ENCODE measurements around the gene ADTRP.

Gene ADTRP

DNA sequence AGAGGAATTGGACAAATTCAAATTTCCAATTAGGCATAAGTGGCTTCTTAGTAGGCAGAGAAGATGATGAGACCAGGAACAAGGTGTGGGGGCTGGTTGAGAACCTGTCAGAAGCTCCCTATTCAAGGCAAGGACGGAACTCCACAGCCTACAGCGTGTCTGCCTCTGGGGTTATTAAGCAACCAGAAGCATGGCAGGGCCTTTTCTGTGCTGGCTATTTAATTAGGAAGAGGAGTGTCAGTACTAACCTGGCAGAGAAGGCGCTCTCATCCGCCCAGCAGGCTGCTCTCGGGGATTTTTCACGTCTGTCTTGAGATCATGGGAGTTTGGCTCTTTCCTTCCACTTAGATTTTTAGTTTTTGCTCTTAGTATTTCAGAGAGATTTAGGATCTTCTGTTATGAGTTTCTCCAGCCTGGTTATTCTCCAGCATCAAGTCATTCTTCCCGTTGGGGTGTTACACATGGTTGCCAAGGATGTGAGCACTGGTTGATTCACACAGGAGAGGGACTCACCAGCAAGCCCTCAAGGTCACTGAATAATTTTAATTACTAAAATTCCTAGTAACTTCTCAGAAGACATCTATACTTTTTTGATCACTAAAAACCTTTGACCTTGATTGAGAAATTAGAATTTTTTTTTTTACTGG, 23.9 kb downstream of the ADTRP start:
- DNase-seq = no peak

DNA sequence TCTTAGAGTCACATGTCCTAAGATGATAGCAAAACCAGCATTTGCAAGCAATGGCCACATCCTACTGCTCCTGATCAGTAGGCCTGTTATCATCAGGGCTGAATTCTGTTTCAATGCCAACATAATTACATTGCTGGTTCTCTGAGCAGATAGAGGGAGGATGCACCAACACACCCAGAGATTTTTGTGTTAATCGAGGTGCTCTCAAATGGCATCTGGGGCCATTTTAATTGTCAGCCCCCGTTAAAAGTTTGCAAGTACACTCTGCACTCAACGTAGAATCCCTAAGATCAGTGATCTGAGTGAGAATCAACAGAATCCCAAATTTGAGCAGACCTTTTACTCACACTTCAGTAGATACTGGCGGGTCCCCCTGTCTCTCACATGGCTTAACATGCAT, 24.8 kb downstream of the ADTRP start:
- DNase-seq = no peak

DNA sequence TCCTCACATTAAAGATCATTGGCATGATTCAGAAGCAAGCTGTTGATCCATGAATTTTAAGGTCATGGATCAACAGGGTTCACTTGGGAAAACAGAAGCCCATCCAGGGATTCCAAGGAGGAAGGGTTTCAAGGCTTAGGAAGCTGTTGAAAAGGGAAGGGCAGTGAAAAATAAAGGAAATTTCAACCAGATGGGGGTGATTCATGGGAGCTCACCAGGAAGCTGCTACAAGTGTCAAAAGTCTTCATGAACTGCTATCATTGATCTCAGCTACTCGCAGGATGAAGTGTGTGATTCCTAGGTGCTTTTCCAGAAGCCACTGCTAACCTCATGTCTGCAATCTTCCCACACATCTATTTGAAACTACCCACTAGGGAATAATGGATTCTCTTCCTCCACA, 26.2 kb downstream of the ADTRP start:
- DNase-seq = no peak

DNA sequence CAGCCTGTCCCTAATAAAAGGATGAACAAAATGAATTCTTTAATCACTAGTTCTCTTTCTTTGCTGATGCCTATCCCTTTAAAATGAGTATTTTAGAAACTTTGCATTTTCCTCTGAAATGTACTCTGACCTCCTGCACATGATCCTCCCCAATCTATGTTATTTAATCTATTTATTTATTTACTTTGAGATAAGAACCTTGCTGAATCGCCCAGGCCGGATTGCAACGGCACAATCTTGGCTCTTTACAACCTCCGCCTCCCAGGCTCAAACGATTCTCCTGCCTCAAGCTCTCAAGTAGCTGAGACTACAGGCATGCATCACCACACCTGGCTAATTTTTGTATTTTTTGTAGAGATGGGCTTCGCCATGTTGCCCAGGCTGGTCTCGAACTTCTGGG, 27.9 kb downstream of the ADTRP start:
- no peak for DNase-seq

DNA sequence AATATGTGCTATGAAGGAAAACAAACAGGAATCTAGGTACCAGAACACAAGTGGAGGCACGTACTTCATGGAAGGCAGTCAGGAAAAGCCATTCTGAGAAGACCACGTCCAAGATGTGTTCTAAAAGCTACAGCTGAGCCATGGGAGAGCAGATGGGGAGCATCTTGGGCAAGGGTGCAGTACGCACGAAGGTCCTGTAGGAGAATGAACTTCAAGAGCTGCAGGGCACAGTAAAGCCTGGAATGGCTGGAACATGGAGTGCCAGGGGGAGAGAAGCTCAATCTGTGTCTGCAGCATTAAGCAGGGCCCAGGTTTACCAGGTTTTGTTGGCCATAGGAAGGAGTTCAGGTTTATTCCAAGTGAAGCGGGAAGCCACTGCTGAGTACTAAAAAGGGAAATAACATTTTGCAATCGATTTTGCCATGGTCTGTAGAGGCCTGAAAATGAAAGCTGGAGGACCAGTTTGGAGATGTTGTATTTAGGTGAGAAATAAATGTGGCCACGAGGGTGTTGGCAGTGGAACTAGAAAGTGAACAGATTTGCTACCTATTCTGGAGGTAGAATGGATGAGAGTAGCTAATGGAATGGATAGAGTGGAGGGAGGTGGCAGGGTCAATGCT, 29.9 kb downstream of the ADTRP start:
- DNase-seq = no peak

DNA sequence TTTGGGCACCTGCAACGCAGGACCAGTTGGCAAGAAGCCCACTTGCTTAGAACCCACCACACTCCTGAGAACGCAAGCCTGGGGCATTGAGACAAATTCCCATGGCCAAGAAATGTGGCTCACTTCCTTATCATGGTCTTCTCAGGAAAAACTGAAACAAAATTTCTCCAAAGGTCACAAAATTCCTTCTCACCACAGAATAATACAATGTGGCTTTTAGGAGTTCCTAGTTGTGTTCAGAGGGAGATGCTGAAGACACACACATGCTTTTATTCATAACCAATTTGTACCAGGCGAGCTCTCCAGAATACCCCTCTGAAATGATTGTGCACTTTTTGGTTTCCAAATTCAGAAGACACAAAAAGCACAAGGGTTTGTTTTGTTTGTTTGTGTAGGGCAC, 31.6 kb downstream of the ADTRP start:
- DNase-seq = no peak

DNA sequence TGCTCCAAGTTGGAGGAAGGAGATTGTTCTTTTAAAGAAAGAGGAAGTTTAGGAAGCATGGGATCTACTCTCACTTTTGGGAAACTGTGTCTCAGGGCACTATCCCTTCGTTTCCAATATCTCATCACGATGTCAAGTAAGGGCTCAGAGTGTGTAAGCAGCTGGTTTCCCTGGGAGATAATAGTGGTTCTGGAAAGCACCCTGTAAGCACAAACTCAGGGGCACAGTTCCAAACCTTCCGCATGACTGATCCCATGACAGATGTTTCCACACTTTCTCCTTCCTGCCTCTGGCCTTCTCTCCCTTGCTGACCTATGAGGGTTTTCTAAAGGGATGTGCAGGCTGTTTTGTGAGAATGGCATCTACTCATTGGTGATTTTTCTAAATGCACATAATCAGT, 33.9 kb downstream of the ADTRP start:
- DNase-seq = no peak

DNA sequence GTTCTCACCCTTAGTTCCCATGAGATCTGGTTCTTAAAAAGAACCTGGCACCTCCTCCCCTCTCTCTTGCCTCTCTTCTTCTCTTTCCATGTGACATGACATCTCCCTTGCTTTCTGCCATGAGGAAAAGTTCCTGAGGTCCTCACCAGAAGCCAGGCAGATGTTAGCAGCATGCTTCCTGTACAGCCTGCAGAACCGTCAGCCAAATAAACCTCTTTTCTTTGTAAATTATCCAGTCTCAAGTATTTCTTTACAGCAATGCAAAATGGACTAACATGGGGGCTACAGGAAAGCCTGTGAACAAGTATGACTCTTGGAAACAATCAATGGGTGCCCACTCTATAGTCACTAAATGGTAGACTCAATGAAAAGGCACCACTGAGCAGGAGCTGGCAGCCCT, 34.5 kb downstream of the ADTRP start:
- DNase-seq = no peak

DNA sequence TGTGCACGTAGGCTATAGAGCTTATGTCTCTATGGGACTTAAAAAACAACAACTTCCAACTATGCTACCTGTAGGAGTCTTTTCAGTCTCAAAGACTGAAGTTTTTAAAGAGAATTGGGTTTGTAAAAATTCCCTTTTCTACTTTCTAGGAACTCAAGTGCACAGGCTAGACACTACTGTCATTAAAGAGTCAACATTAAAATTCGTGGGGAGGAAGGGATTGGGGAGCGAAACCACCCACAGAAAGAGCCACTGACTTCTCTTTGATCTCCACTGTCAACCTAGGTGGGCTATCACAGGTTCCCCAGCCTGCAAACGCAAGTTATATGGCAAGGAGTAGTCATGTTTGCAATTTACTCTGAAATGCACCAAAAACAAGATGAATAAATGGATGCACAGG, 37.7 kb downstream of the ADTRP start:
- no peak for DNase-seq

DNA sequence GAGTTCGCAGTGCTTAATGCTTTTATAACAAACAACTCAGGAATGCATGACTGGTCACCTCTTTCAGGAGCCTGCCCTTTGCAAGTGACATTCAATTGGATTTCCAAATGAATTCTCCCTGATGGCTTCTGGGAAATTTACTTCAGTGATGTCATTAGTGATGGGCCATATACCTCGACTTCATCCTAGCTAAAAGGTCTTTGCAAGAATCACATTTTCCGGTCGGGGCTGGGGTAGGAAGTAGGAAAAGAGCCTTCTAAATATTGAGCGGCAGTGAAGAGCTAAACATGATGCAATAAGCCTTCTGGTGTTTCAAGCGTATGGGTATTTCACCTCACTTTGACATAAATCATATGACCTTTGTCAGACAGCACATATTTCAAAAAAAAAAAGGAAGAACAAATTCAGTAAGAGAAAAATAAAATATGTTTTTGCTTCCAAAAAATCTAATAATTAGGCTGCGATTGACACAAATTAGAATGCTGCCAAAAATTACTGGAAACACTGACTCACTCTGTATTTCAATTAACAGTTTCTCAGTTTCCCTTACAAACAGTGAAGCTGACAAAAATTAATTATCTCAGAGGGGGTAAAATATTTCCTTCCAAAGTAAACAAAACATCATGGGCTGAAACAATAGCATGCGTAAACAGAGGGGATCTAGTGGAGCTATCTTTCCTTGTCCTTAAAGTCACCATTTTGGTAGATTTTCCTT, 39.8 kb downstream of the ADTRP start:
- no peak for DNase-seq

DNA sequence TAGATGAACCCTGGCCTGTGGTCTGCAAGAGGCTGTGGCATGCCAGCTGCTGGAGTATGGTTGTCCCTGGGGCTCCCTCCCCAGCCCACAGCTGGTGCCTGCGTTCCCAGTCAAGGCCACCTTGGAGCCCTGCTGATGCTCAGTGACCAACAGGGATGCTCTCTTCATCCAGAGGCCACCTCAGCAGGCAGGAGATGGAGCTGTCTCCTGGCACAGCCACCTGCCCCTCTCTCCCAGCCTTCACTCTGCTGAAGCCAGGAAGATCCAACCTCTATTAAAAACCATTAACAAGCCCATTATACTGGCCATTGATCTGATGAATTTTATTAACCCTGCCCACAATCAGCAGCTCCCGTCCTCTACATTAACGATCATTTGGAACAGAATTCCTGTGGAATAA, 40.4 kb downstream of the ADTRP start:
- no peak for DNase-seq

DNA sequence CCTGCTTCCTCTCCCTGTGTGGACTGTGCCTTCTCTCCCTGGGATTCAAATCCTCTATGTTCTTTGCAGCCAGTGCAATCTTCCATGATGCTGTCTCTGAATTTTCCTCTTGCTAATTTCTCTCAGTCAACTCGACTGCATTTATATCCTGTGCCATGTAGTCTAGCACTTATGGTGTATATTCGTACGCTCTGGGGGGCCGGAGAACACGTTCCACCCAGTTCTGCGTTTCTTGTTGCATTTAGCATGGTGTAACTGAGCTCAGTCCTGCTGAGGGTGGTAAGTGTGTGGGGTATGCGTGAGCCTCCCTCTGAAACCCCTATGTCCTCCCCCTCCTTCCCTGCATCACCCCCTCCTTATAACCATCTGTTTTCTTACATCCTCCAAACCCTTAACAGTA, 42.0 kb downstream of the ADTRP start:
- no peak for DNase-seq

DNA sequence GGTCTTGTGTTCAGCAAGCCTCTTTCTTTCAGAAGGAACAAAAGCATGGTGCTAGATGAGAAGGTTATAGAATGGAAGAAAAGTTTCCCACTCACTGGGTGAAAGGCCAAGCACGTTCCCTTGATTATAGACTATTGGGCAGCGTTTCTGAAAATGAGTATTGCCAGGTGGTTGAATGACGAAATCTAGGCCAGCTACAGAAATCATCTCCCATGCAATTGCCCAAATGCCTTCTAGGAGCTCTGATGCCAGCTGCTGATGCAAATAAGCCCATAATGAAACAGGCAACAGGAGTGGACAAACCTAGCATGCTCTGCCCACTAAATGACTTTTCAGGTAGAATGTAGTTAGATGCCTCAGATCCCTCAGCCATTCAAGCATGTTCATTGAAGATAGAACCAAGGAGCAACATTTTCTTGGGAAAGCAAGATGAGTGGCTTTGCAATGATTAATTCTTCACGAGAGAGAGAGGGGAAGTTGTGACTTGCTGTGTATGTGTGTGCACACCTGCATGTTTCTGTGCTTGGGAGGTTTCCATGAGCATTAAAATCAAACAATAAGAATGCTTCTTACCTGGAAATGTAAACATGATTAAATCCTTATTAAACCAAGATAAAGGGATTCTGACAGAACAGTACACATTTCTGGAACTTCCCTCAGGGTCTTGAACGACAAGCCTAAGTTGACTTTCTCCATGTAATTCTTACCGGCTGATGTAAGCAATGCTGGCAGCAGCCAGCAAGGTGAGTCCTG, 43.6 kb downstream of the ADTRP start:
- no peak for DNase-seq

DNA sequence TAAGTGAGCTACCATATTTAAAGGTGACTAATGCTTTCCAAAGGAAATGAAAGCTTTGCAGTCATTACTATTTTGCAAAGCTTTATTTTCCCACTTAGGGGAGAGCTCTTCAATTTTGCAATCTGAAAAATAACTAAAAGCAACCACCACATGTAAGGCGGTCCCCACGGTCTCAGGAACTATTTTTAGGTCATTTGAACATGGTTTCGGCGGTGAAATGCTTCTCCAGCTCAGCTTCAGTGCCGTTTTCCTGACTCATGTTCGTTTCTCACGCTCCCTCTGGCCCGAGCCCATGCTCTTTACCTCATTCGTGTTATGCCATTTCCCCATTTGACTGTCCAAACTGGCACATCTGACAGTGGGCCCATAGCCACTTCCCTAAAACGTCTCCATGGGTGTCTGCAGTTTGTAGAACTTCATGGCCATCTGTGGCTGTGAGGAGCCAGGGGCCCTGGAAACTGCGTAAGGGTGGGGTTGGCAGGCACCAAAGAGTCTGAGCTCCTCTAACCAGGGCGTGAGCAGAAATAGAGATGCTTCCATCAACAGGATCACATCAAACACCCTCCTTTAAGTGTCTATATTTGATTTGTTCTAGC, 46.5 kb downstream of the ADTRP start:
- no peak for DNase-seq

DNA sequence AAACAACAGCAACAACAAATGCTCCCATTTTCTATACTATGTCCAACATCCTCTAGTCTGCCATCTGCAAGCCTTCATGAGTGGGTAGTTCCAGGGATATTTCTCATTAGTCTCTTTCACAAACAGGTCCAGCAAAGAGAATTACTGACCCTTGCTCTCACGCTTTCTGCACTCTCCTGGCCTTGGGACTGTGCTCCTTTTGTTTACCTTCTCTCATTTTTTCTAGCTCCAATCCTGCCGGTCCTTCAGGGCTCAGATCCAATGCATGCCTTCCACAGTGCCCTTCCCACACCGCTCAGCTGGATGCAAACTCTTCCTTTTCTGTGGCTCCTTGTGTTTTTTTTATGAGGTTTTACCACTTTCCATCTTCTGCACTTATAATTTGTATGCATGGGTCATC, 47.2 kb downstream of the ADTRP start:
- no peak for DNase-seq

DNA sequence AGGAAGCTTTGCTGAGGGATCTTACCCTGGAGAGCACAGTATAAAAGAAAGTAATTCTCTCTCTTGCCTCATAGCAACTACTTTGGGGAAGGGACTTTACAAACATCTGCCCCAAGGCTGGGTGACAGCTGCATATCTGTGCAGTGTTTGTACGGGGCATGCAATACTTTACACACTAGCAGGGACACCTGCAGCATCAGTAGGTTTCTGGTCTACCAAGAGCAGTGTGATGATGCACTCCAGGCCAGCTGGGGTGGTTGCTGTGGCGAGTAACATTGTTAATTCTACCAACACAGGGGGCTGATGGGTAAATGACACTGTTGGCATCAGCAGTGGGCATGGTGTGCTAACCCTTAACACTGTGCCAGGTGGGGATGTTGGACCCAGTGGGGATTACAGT, 48.0 kb downstream of the ADTRP start:
- DNase-seq = no peak

DNA sequence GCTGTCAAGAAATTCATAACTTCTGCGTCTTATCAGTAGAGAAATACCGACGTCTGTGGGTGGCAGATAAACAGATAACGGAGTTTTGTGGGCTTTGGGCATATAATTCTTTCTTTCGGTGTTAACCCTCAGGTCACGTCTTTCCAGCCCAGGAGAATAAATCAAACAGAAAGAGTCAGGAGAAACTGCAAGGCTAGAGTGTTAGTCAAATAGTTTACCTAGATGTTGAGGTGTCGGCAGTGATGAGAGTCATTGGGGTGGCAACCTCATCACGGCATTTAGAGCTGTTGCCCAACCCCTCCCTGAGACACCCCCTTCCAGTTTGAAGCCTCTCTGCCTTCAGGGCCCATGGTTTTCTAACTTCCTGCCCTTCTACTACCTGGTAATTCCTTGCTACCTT, 49.5 kb downstream of the ADTRP start:
- DNase-seq = no peak

DNA sequence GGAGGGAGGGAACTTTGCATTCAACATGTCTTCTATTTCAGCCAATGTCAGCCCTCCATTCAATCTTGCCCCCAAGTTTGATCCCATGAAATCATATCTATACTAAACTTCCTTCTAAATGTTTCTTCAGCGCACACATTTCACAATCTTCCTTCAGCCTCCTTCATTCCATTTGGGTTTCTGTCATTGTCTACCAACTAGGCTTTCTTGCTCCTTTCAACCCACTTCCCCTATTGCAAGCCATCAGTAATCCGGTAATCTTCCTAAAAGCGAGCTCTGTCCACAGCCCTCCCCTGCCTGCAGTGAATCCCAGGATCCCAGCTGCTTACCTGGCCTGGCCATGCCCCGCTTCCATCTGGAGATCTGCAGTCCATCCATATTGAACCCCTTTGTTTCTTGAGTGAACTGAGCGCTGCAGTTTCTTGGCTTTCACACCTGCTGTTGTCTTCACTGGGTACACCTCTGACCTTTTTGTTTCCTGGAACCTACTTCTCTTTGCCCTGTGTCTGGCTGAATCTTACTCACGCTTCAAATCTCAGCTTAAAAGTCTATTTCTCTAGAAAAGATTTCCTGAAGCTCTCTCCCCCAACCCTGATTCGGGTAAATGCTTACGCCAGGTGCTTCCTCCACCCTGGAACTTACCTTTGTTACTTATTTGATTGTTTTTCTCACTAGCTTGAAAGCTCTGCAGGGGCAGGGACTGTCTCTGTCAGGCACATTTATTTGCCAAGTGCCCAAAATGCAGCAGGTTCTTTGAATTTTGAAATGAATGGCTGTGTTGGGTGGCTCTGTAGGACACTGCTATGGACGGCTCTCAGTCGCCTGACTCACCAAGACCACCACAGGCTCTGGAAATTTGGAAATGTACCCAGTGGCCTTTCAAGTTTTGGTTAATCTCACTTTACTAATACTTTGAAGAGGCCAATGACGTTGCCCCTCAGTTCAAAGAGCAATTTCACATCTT, 50.3 kb downstream of the ADTRP start:
- no peak for DNase-seq

DNA sequence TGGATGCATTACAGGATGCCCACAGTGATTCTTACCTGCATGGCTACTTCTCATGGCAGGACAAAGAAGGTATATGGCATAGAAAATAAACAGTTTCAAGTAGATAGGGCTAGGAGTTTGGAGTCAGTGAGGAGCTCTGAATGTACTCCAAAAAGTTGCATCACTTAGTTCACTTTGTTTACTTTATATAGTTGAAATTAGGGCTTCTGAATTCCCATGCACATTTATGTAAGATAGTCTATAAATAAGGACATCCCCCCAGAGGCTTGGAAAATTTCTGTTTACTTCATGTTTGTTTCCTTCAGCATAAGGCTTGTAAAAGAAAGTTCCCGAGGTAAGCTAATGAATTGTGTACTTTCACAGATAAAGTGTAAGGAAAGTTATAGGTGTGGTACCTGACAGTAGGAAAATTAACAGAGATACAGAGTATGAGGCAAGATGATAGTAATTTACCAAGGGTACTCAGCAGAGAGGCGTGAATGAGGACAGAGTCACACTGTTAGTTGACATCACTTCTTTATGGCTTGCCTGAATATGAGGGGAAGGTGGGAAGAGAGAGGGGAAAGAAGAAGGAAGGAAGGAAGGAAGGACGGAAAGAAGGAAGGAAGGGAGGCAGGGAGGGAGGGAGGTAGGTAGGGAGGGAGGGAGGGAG, 51.1 kb downstream of the ADTRP start:
- no peak for DNase-seq

DNA sequence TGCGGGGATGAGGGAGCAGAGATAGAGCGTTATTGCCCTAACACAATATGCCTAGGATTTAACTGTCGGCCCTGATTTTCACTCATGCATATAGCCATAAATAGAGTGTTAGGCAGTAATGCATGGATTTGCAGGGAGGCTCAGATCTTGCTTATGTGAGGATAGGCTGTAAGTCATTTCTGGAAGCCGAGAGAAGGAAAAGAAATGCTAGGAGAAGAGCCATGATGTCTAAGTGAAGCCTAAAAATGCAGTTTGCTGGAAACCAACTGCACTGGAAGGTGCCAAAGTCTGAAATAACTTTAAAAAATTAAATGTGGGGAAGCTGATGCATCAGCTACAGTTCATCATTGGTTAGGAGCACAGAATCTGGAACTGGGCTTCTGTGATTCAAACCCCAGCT, 54.3 kb downstream of the ADTRP start:
- DNase-seq = no peak

DNA sequence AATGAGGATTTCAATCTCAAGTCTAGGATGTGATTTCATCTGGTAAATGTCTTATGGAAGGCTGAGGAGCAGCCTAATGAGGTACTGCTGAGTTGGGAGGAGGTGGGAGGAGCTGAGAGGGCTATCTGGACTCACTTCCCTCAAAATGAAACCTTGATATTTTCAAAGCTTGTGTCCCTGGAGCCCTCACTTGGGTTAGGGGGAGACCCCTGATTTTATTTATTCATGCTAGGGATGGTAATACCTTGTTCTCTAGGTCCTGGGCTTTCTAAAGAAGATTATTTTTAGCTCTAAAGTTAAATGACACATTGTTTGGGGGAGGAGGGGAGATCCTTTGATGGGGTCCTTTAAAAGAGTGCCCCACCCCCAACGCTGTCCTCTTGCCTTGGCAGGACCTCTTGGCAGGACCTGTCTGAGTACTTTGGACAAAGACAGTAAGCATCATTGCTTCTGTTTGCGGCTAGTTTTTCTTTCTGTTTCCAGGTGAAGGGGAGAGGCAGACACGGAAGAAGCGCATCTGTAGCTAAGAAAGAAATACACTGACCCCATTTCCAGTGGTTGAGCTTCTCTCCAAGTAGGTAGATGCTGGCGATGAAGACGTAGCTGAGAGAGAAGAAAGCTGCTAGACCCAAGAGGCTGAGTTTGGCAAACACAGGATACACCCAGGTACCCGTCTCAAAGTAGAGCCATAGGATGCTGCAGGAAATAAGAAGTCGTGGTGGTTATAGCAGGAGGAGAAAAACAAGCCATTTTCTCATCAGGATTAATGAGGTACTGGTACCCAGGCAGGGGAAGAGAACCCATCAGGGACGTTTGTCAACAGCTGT, 55.6 kb downstream of the ADTRP start:
- no peak for DNase-seq

All from CD4-positive, alpha-beta T cell treated with Interleukin-12 subunit alpha and Interleukin-12 subunit beta, for 1 hour (primary cell).